GM06990 (cell line): ENCODE data around the gene PRMT7.

Source experiments
- DNase-seq: peaks from one replicate; pipeline ENCODE4 v3.0.0-alpha.2; 2011; ENCODE audit not compliant: insufficient read length; ENCODE audit errors: extremely low read depth
- H3K27me3 ChIP-seq: replicated peaks from 2 replicates; pipeline ENCODE4 v1.6.0; 2011; ENCODE audit warnings: low read length; ENCODE audit not compliant: control insufficient read depth, insufficient read depth
- H3K36me3 ChIP-seq: 2 replicates; pipeline ENCODE4 v1.5.1; 2011; ENCODE audit warnings: low read length; ENCODE audit not compliant: control insufficient read depth, insufficient read depth
- H3K4me3 ChIP-seq: replicated peaks from 2 replicates; pipeline ENCODE4 v1.5.1; 2011; ENCODE audit warnings: low read depth, mild to moderate bottlenecking, control low read depth, low read length
- CTCF ChIP-seq: IDR thresholded peaks from 2 replicates; pipeline ENCODE4 v1.5.1; 2011; ENCODE audit warnings: low read length, control low read depth, mild to moderate bottlenecking, inconsistent platforms; ENCODE audit not compliant: insufficient read depth, poor library complexity, severe bottlenecking

PRMT7 gene

GRCh38 chr16:68371706-68372380 lies 61.0 kb downstream of the PRMT7 start:
- Histone ChIP-seq H3K4me3 (no peak overlapping the region), H3K36me3 (no peaks in the 10 kb centered on the region), H3K27me3 (no peaks in the 10 kb centered on the region; the same call in 1 of the 2 replicates)
- DNase-seq = no peak
- no peak for TF ChIP-seq CTCF

- TF ChIP-seq CTCF = no peak
- DNase-seq = no peak
- H3K4me3 ChIP-seq = no peak overlapping the region
- H3K27me3 ChIP-seq = no peaks in the 10 kb centered on the region; the same call in 1 of the 2 replicates
- H3K36me3 ChIP-seq = no peaks in the 10 kb centered on the region
These were observed 61.5 kb downstream of the PRMT7 start for GRCh38 chr16:68372381-68372720.

- H3K27me3 ChIP-seq = no peaks in the 10 kb centered on the region; the same call in 1 of the 2 replicates
- no peak for TF ChIP-seq CTCF
- H3K4me3 ChIP-seq = no peak overlapping the region
- no peaks in the 10 kb centered on the region for H3K36me3 ChIP-seq
- DNase-seq = no peak
These were observed 62.0 kb downstream of the PRMT7 start for GRCh38 chr16:68372806-68373205.

- Histone ChIP-seq H3K27me3 (no peaks in the 10 kb centered on the region; the same call in 1 of the 2 replicates), H3K36me3 (no peaks in the 10 kb centered on the region), H3K4me3 (no peak overlapping the region)
- TF ChIP-seq CTCF = no peak
- no peak for DNase-seq
These were observed 62.9 kb downstream of the PRMT7 start for GRCh38 chr16:68373528-68374245.

- H3K27me3 ChIP-seq = no peaks in the 10 kb centered on the region; the same call in 1 of the 2 replicates
- H3K4me3 ChIP-seq = no peak overlapping the region
- H3K36me3 ChIP-seq = no peaks in the 10 kb centered on the region
- no peak for DNase-seq
- TF ChIP-seq CTCF = no peak
These were observed 63.5 kb downstream of the PRMT7 start for GRCh38 chr16:68374246-68374805.
